ENCODE measurements around the gene FADS2.

The FADS2 gene

DNA sequence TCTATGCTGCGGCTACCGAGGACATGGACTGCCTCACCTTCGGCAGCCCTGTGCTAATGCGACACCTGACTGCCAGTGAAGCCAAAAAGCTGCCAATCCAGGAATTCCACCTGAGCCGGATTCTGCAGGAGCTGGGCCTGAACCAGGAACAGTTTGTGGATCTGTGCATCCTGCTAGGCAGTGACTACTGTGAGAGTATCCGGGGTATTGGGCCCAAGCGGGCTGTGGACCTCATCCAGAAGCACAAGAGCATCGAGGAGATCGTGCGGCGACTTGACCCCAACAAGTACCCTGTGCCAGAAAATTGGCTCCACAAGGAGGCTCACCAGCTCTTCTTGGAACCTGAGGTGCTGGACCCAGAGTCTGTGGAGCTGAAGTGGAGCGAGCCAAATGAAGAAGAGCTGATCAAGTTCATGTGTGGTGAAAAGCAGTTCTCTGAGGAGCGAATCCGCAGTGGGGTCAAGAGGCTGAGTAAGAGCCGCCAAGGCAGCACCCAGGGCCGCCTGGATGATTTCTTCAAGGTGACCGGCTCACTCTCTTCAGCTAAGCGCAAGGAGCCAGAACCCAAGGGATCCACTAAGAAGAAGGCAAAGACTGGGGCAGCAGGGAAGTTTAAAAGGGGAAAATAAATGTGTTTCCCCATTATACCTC, 32.1 kb upstream of the FADS2 start:
- DNase-seq (ENCODE audit: low read depth in 2 of 2): no peak

DNA sequence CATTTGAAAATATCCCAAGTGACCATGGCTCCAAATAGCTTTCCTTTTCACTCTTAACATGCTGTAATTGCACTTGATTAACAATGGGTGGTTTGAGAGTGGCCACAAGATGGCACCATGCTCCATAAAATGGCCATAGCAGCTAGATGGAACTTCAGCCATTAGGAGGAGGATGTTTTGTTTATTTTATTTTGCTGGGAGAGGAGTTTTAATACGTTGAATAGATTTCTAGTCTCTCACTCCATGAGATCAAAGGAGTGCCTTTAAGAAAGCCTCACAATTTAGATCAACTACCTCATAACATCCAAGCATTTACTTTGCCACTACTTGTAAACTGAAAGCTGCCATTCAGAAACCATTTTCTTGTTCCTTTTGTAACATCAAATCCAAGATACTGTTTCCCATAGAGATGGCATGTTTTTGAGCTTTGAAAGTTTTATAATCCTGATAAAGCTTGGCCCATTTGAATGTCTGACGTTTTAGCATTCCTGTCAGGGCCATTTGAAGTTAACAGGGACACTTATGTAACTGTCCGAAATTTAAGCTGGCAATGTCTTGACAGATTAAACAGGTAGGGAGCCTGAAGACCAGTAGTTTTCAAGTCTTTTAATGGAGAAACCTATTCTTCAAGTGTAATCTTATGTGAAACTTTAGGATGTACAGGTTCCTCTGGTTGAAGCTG, 30.7 kb upstream of the FADS2 start:
- peak; percentile 43 to 54 for DNase-seq (ENCODE audit: low read depth in 2 of 2)

DNA sequence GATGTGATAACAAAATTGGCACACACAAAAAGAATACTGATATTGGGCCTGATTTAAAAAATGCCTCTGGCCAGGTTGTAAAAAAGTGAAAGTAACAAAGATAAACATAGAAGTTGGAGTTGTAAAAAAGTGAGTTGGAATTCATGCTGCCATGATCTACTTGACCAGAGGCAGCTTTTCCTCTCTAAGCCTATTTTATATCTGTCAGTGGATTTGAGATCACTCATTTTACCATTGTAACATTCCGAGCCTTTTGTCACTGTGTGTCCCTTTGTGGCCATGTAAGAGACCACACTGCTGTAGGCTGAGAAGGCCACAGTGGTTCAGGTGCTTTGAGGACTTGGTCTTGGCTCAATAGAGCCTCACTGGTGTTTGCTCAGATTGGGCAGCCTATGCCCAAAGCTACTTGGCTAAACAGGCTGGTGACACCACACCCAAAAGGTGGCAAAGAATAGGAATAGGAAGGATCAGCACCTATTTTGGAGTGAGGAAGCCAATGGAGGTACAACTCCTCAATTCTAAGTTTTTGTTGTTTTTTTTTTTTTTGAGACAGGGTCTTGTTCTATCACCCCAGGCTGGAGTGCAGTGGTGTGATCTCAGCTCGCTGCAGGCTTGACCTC, 28.3 kb upstream of the FADS2 start:
- DNase-seq (ENCODE audit: low read depth in 2 of 2): no peak

DNA sequence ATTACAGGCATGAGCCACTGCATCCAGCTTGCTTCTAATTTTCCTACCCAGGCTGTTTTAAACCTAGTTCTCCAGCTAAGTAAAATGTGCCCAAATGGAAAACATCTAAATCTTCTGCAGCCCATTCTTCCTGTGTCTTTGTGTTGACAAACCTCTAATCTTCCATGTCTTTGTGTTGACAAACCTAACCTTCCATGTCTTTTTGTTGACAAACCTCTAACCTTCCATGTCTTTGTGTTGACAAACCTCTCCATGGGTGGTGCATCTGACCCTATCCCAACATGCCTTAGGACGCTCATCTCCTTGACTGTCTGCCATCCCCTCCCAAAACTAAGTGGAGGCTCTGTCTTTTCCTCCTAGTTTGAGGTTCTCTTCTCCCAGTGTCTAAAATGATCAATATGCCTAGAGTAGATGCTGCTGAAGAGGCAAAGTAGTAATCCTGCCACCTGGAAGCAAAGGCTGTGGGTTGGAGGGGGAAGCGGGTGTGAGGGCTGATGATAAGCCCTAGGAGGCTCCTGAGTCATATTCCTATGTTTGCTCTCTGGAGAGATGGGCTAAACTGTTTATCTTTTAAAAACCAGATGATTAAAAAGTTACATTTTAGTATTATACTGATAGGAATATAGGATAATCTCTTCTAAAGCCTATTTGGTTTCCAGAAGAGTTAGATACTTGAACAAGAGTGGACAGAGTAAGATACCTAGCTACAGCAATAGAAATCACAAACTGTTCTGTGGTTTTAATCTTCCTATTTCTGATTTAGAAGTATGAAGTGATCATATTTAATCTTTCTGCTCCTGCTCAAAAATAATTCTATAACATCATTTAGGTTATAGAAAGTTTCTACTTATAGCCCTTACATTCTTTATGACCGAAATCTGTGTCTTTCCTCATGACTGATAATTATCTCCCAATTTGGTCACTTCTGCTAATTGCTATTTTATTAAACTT, 27.5 kb upstream of the FADS2 start:
- no peak for DNase-seq (ENCODE audit: low read depth in 2 of 2)

DNA sequence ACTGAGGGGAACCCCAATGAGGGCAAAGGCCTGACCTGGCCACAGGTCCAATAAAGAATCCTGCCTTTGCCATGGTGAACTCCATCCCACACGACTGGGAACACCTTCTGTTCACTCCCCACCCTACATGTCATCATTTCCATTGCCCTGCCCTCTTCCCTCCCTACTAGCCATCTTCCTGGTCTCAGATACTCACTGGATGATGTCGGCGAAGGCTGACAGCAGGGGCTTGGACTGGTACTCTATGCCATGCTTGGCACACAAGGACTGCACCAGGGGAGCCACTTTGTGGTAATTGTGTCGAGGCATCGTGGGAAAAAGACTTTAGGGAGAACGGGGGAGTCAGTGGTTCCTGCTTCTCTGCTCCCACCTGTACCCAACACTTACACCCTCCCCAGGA, 25.5 kb upstream of the FADS2 start:
- no peak for DNase-seq (ENCODE audit: low read depth in 2 of 2)

DNA sequence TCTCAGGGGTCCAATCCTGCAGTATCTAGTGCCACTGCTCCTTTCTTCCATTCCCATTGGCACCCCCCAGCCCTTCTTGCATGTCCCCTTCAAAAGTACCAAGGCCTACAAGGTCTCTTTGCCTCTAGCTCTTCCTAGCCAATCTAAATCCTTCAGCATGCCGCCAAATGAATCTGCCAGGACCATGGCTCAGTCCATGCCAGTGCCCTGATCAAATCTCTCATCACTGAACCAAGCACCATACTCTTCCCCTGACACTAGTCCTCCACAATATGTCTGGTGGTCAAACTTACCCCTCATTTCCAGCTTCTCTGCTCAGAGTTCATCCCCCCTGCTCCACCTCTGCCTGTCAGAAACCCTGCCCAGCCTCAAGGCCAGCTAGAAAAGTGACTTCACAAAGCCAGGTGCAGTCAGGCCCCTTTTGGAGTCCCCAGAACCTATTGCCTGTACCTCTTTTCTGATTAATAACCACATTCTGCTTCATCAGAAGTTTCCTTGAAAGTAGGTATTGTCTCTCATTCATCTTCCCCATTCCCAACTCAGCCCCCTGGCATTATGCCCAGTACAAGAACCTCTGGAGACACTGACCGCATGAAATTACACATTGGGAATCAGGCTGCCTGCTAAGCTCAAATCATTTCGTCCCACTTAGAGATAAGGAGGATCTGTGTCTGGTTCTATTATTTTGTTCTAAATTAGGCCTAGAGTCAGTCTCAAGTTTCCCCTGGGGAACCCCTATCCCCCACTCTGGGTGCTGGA, 24.0 kb upstream of the FADS2 start:
- no peak for DNase-seq (ENCODE audit: low read depth in 2 of 2)

DNA sequence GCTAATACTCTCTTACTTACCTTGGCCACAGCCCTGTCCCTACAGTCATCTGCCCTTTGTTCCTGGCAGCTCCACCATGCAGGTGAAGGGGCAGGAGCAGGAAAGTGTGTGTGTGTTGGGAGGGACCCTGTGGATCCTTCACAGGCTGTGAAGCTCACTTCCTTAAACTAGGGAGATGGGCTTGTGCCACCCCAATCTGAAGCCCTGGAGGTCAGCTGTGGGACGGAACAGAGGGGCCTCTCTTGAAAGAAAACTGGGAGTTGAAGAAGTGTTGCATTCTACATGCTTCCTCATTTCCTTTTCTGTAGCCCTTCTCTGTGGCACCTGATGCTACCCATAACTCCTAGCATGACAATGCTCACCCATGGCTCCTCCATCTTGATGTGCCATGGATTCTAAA, 23.0 kb upstream of the FADS2 start:
- DNase-seq (ENCODE audit: low read depth in 2 of 2): no peak

DNA sequence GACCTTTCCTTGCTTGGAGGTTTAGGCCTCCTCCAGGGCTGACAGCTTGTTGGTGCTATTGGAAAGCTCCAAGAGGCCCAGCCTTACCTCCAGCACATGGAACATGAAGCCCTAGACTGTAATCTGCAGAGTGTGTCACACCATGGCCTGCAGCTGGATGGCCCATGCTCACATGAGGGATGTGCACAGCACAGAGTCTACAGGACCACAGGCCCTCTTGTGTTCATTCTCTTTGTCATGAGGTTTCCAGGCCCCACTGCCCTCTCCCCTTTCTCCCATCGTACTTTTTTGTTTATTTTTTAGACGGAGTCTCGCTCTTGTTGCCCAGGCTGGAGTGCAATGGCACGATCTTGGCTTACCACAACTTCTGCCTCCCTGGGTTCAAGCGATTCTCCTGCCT, 21.3 kb upstream of the FADS2 start:
- DNase-seq (ENCODE audit: low read depth in 2 of 2): no peak

DNA sequence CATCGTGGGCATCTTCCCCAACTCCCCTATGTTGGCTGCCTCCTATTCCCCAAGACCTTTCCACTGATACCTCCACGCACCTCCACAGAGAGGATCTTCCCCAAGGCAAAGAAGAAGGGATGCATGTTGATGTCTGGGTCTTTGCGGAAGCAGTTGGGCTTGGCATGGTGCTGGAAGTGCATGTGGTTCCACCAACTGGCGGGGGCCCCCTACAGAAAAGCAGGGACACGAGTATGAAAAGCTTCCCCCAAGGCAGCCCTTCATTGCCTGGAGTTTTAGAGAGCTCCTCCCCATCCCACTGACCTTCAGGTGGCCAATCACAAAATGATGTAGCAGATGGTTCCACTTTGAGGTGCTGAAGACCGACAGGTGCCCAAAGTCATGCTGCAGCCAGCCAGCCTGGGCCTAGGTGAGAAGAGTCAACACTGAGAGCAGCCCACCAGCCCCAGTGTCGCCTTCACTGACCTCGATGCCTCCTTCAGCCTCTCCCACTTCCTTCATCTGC, 17.4 kb upstream of the FADS2 start:
- DNase-seq (ENCODE audit: low read depth in 2 of 2): no peak

DNA sequence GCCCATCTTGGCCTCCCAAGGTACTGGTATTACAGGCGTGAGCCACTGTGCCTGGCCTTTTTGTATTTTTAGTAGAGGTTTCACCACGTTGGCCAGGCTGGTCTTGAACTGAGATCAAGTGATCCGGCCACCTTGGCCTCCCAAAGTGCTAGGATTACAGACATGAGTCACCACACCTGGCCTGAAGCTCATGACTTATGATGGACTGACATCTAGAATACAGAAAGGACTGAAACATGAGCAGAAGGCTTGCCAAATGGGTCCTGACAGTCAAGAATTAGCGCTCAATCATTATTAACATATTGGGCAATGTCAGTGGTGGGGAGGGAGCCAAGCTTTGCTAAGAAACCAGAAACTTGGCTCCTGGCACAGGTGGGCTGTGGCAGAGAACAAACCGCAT, 16.3 kb upstream of the FADS2 start:
- no peak for DNase-seq (ENCODE audit: low read depth in 2 of 2)

DNA sequence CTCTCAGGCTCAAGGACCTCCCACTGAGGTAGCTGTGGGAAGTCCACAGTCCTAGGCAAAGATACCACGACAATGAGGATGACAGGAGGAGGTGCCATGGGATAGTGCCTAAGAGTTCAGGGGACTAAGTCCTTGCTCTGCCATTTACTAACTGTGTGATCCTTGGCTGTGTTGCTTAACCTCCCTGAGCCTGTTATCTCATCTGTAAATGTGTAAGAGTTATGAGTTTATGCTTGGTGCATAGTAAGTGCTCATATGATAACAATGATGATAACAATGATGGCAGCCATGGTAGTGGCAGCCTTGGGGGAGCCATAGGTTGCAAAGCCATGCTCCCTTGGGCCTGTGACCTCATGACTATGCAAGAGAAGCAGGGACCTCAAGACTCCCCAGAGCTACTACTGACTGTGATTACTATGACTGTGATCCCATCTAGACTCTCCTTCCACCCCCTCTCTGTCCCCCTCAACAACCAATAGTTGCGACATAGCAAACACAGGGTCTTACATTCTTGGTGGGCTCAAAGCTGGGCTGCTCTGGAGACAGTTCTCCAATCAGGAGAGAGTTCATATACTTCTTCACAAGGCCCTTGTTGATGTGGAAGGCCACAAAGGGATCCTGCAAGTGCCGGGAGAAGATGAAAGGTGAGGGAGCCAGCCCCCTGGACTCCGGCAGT, 15.2 kb upstream of the FADS2 start:
- no peak for DNase-seq (ENCODE audit: low read depth in 2 of 2)

DNA sequence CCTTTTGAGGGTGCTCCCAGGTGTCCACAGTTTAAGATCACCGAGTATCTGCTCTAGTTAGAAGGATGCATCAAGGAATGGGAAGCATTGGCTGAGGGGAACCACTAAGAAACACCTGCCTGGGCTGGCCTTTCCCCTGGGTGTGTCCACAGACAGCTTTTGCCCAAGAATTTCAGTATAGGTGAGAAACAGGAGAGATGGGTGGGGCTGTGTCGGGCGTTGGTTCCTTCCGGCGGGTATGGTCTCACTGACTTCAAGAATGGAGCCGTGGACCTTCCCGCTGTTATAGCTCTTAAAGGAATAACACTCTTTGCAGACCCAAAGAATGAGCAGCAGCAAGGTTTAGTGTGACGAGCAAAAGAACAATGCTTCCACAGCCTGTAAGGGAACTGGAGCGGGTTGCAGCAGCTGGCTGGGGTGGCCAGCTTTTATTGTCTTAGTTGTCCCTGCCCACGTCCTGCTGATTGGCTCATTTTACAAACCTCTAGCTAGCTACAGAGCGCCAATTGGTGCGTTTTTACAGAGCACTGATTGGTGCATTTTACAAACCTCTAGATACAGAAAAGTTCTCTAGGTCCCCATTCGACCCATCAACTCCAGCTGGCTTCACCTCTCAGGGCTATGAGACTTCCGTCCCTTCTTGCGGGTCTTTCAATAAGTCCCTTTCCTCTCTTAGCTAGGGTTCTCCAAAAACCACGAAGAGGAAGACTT, 13.7 kb upstream of the FADS2 start:
- DNase-seq (ENCODE audit: low read depth in 2 of 2): no peak

DNA sequence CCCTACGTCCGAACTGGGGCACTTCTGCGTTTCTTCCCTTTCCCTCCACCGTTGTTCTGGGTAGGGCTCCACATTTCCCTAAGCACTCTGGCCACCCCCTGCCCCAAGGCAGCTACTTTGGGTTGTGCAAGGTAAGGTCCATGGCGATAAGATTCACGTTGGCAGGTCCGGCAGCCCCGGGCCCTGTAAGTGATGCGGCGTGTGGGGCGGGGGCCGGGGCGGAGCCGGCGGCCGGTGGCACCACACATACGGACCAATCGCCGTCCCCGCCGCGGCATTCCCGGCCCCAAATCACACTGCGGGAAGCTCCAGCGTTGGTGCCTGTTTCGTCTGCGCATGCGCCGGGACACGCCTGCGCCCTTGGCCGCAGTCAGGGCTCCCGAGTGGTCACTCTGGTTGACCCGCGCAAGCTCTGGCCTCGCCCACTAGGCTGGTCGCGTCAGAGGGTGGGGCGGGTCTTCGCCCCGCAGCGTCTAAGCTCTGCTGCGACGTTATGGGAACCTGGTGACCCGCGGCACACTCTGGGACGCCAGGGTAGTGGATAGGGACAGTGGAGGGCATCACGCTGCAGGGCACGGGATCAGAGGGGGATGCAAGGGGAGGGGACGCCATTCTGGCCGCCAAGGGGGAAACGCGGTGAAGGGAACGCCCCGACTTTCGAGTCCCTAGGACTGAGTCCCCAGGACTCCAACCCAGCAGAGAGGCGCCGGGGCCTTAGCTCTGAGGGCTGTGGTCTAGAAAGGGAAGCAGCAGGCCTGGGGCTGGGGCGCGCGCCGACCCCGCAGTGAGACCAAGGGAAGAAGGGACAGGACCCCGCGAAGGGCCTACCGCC, 12.9 kb upstream of the FADS2 start:
- DNase-seq (ENCODE audit: low read depth in 2 of 2): no peak

DNA sequence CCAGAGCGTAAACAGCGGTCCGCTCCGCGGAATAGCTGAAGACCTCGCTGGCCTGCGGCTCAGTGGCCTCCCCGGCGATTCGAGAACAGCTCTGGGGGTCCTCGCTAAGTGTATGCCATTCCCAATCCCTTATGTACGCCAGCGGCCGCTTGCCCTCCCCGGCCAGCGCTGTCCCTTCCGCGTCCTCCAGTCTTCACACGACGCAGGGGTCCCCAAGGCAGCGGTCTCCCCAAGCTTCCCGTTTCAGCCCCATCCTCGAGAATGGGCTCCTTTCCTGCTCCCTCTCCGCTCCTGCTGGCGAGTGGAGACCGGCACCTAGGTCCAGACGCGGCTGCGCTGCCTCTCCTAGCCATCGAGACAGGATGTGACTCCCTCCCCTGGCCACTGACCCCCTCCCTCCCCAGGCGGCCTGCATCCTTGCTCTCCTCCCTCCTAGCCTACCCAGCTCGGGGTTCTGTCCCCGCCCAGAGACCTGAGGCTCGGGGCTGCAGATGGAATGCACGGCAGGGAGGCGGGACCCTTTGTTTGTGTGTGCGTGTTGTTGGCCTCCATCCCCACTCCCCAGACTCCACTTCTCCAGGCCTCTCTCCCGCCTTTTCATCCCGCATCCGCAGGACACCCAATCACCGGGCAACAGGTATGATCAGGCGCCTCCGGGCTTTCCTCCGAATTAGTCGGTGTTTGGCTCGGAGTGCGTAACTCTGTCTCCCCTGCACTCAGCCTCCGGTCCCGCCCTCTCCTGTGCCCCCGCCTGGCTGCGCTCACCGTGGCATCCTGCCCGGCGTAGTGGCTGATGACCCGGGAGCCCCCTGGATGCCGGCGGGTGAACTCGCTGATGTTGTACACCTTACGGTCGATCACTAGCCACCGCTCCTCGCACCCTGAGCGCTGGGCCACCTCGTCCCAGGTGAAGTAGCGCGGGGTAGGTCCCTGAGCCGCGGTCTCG, 12.0 kb upstream of the FADS2 start:
- no peak for DNase-seq (ENCODE audit: low read depth in 2 of 2)

DNA sequence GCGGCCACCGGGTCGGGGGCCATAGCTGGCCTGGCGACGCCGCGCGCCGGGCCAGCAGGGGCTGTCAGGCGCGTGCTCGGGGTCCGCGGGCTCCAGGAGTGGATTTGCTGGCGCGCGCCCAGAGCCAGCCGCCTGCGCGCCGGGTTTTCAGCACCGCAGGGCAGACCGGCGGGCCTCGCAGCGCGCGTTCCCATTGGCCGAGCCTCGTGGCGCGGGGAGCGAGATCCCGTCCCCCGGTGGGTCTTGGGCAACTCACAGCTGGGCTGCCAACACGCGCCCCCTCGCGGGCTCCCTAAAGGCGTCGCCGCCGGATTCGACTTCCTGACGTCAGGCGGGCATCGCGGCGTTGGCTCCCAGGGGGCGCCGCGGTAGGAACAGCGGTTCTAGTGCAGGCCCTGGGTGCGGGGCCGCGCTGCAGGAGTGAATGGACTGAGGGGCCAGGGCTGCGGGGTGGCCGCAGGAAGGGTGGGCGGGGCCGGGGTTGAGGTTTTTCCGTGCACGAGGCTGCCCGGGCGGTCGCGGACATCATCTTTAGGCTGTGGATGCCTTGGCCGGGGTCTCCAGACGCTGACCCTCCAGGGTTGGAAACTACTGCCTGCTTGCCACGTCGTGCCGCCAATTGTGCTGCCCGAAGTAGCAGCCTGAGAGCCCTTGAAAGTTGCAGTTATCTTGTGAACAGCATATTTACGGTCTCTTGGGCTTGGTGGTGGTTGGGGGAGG, 11.2 kb upstream of the FADS2 start, which contains the start of gene FADS1:
TSS of gene FADS1 (minus strand) at position 268 of the 720 bp plus-strand sequence. CDS start at position 194, 74 bp downstream.
- DNase-seq (ENCODE audit: low read depth in 2 of 2): peak in 1 of 2 donors; percentile 46

DNA sequence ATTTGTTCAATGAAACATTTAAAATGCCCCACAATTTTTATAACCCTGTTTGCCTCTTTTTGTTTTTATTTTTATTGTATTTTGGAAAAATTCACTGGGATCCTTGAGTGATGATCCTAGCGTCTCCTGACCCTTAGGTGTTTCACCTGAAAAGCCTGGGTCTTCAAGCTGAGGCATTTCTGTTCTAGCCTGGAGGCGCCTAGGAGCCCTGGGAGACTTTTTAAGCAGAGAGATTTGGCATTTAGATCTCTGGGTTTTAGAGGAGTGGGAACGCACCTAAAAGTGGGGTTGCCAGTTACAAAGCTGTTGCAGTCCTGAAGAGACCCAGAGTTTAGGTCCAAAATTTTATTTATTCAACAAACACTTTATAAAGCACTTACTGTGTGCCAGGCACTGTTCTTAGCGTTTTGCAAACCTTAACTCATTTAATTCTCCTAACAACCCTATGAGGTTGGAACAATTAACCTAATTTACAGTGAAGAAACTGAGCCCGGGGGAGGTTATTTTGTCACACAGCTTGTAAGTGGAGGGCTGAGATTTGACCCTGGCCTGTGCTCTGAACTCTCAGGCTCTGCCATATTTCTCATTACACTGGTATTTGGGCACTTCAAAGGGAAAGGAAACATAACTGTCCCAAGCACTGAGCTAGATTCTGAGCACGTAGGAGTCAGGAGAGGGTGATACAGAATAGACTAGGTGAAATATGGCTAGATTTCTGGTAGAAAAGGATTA, 10.5 kb upstream of the FADS2 start:
- DNase-seq (ENCODE audit: low read depth in 2 of 2): no peak

Data from activated CD8-positive, alpha-beta memory T cell treated with anti-CD3 and anti-CD28 coated beads for 4 hours (primary cell).